Activated B cell treated with CpG ODN at 0.5 μM for 24 hours (primary cell): ENCODE results near the gene AUP1. TPM values are rescaled to one million over a fixed set of nuclear protein-coding genes. Genes with fewer than 3 reads are reported as not detected.

Source experiments
- ATAC-seq: fragments of 200-7000 bp; cut with Tn5 transposase; one replicate; pipeline ENCODE4 v1.10.0; 2021; ENCODE audit warnings: low read depth, mild to moderate bottlenecking, moderate library complexity
- CTCF ChIA-PET: fragments of 350-600 bp; sonication (Branson Sonifier 250); formaldehyde crosslinking; loops from one replicate; lab custom pipeline; 2021; ENCODE audit warnings: antibody characterized with exemption; lab: Charles Lee
- POLR2A ChIA-PET: fragments of 350-600 bp; sonication (Branson Sonifier 250); formaldehyde crosslinking; loops from one replicate; lab custom pipeline; 2021; ENCODE audit warnings: antibody characterized with exemption; lab: Charles Lee
- DNase-seq: peaks from one replicate; pipeline ENCODE4 v3.0.0; 2022
- H3K27ac Mint-ChIP-seq: one replicate; pipeline ENCODE4 v1.8.0; 2020; ENCODE audit warnings: mixed read lengths
- H3K27me3 Mint-ChIP-seq: one replicate; pipeline ENCODE4 v1.8.0; 2021; ENCODE audit warnings: mixed read lengths
- H3K36me3 Mint-ChIP-seq: one replicate; pipeline ENCODE4 v1.8.0; 2021; ENCODE audit warnings: low read depth, mixed read lengths
- H3K4me1 Mint-ChIP-seq: one replicate; pipeline ENCODE4 v1.8.0; 2021; ENCODE audit warnings: mixed read lengths
- H3K4me3 Mint-ChIP-seq: one replicate; pipeline ENCODE4 v1.8.0; 2020; ENCODE audit warnings: mild to moderate bottlenecking, mixed read lengths
- H3K9me3 Mint-ChIP-seq: one replicate; pipeline ENCODE4 v1.8.0; 2020; ENCODE audit warnings: mixed read lengths
- CTCF ChIP-seq: fragments of 200-600 bp; IDR thresholded peaks from one replicate; pipeline ENCODE4 v1.8.0; 2022; ENCODE audit warnings: antibody characterized with exemption, mild to moderate bottlenecking
- intact Hi-C: fragments of 100-400 bp; cut with micrococcal nuclease; formaldehyde crosslinking; loops from one replicate; pipeline ENCODE4 v1.15.1; 2024
- total RNA-seq: library from RNA; stranded (reverse); gene quantifications from 2 replicates; pipeline ENCODE4 v1.2.3, GENCODE V29; 2022

AUP1 gene
- total RNA-seq, 1 donor from 2014 or later: 177 TPM

- H3K4me1 Mint-ChIP-seq: peaks cover 30% of the 10 kb centered on the region
- ATAC-seq: peak; percentile 40
- H3K9me3 Mint-ChIP-seq: no peaks in the 10 kb centered on the region
- ChIA-PET POLR2A (interaction anchor here (0.7 to 4.4 kb wide), 20 partner anchors 9 to 654 kb away, joined by 3 to 78 read pairs (median 7); partner anchors contain the start of genes AUP1, DQX1, HTRA2 and INO80B), CTCF (interaction anchor here (0.7 to 5.3 kb wide), 19 partner anchors 9 to 105 kb away, joined by 3 to 85 read pairs (median 4); partner anchors contain the start of genes INO80B, LBX2, MRPL53 and PCGF1)
- TF ChIP-seq CTCF: no peak
- H3K27me3 Mint-ChIP-seq: no peaks in the 10 kb centered on the region
- H3K4me3 Mint-ChIP-seq: peak overlapping the region; percentile 100
- intact Hi-C loops: loop anchor here (1.0 to 5.0 kb wide), 4 partner anchors 10 to 90 kb away; partner anchors contain the start of genes C2orf81, MRPL53 and WDR54
- H3K27ac Mint-ChIP-seq: peak overlapping the region; percentile 100
- peaks cover 46% of the 10 kb centered on the region for H3K36me3 Mint-ChIP-seq
- DNase-seq: no peak
These were observed 47.3 kb downstream of the AUP1 start for GRCh38 chr2:74481961-74482800.

- ATAC-seq (no peak), DNase-seq (no peak)
- ChIA-PET POLR2A (interaction anchor here (0.7 to 4.4 kb wide), 9 partner anchors 9 to 107 kb away, joined by 3 to 78 read pairs (median 8); partner anchors contain the start of genes AUP1, DQX1, HTRA2 and LBX2), CTCF (interaction anchor here (0.9 to 5.3 kb wide), 6 partner anchors 9 to 106 kb away, joined by 3 to 85 read pairs (median 14); partner anchors contain the start of genes INO80B, MRPL53, PCGF1 and WBP1)
- TF ChIP-seq CTCF: no peak
- intact Hi-C loops: loop anchor here (5.0 kb wide), 1 partner anchor 91 kb away; no protein-coding TSS in a partner anchor
- no peaks in the 10 kb centered on the region for H3K9me3 Mint-ChIP-seq
- H3K27me3 Mint-ChIP-seq: no peaks in the 10 kb centered on the region
- peaks cover 30% of the 10 kb centered on the region for H3K4me1 Mint-ChIP-seq
- peaks cover 42% of the 10 kb centered on the region for H3K36me3 Mint-ChIP-seq
- H3K4me3 Mint-ChIP-seq: peak overlapping the region; percentile 100
- no peak overlapping the region for H3K27ac Mint-ChIP-seq
These were observed 48.1 kb downstream of the AUP1 start for GRCh38 chr2:74481431-74481830.

Other genes with a start within 250 kb of the AUP1 start
- gene SLC4A5, start 186.3 kb downstream of the AUP1 start, total RNA-seq: 5.4 and 5.9 TPM in 2 replicates
- gene DCTN1, start 149.4 kb downstream of the AUP1 start, total RNA-seq: 122 and 137 TPM in 2 replicates
- 3.9 and 5.5 TPM in 2 replicates for gene C2orf81, start 108.1 kb downstream of the AUP1 start, total RNA-seq
- gene WDR54, start 108.0 kb downstream of the AUP1 start, total RNA-seq: 32.3 and 33.5 TPM in 2 replicates
- 8.3 and 11.6 TPM in 2 replicates for gene RTKN, start 87.8 kb downstream of the AUP1 start, total RNA-seq
- 47.9 and 51.3 TPM in 2 replicates for gene INO80B, start 74.6 kb downstream of the AUP1 start, total RNA-seq
- 61.4 and 65.3 TPM in 2 replicates for gene WBP1, start 71.3 kb downstream of the AUP1 start, total RNA-seq
- gene MOGS, start 64.3 kb downstream of the AUP1 start, total RNA-seq: 70.8 and 85.7 TPM in 2 replicates
- 86.9 and 98.8 TPM in 2 replicates for gene MRPL53, start 57.0 kb downstream of the AUP1 start, total RNA-seq
- gene CCDC142, start 46.7 kb downstream of the AUP1 start, total RNA-seq: 29.3 and 40.4 TPM in 2 replicates
- 41.9 and 49.1 TPM in 2 replicates for gene TTC31, start 46.6 kb downstream of the AUP1 start, total RNA-seq
- 0.69 and 1.2 TPM in 2 replicates for gene LBX2, start 30.1 kb downstream of the AUP1 start, total RNA-seq
- 29.3 and 34.7 TPM in 2 replicates for gene PCGF1, start 22.0 kb downstream of the AUP1 start, total RNA-seq
- not detected in 2 replicates for gene TLX2, start 15.3 kb downstream of the AUP1 start, total RNA-seq
- 0.51 and 0.73 TPM in 2 replicates for gene DQX1, start 3.5 kb downstream of the AUP1 start, total RNA-seq
- 49.4 and 53.1 TPM in 2 replicates for gene HTRA2, start 227 bp upstream of the AUP1 start, total RNA-seq
- gene LOXL3, start 24.2 kb upstream of the AUP1 start, total RNA-seq: 1.4 and 2.3 TPM in 2 replicates
- 33.8 and 35.1 TPM in 2 replicates for gene DOK1, start 25.0 kb upstream of the AUP1 start, total RNA-seq
- gene M1AP, start 118.6 kb upstream of the AUP1 start, total RNA-seq: not detected in 2 replicates
- 10.2 and 11.6 TPM in 2 replicates for gene SEMA4F, start 124.5 kb upstream of the AUP1 start, total RNA-seq